Measurements from ENCODE around the gene FAM237B.

Gene FAM237B

GRCh38 chr7:90290244-90291113 lies 30.6 kb downstream of the FAM237B start:
- DNase-seq = no peak

- DNase-seq = no peak
Observed at GRCh38 chr7:90288154-90288553, 33.0 kb downstream of the FAM237B start.

- DNase-seq = no peak
Observed at GRCh38 chr7:90276033-90276728, 44.9 kb downstream of the FAM237B start.

- DNase-seq = no peak
Observed at GRCh38 chr7:90274161-90274560, 46.9 kb downstream of the FAM237B start.

- DNase-seq = no peak
Observed at GRCh38 chr7:90272242-90272641, 48.9 kb downstream of the FAM237B start.

- no peak for DNase-seq
Observed at GRCh38 chr7:90271753-90272152, 49.4 kb downstream of the FAM237B start.

- no peak for DNase-seq
Observed at GRCh38 chr7:90270431-90271178, 50.5 kb downstream of the FAM237B start.

- no peak for DNase-seq
Observed at GRCh38 chr7:90269163-90269562, 51.9 kb downstream of the FAM237B start.

GRCh38 chr7:90267263-90267858 lies 53.7 kb downstream of the FAM237B start:
- DNase-seq = no peak

- no peak for DNase-seq
Observed at GRCh38 chr7:90266808-90267207, 54.3 kb downstream of the FAM237B start.

Data from CD4-positive, alpha-beta T cell treated with Interleukin-21 for 1 hour (primary cell).